Osteocyte (in vitro differentiated cells): Measurements from ENCODE around the gene RB1. TPM values are rescaled to one million over a fixed set of nuclear protein-coding genes. Genes with fewer than 3 reads are reported as not detected.

ENCODE experiments used
- DNase-seq: peaks from one replicate; pipeline ENCODE4 v3.0.0; 2021; ENCODE audit warnings: mixed read lengths; ENCODE audit not compliant: unreplicated experiment; ENCODE audit errors: extremely low spot score
- H3K27ac Mint-ChIP-seq: one replicate; pipeline ENCODE4 v1.8.0; 2021; ENCODE audit warnings: mild to moderate bottlenecking, mixed read lengths; ENCODE audit not compliant: unreplicated experiment
- H3K27me3 Mint-ChIP-seq: one replicate; pipeline ENCODE4 v1.8.0; 2021; ENCODE audit warnings: mixed read lengths; ENCODE audit not compliant: unreplicated experiment
- H3K36me3 Mint-ChIP-seq: one replicate; pipeline ENCODE4 v1.8.0; 2021; ENCODE audit warnings: mixed read lengths; ENCODE audit not compliant: unreplicated experiment
- H3K4me1 Mint-ChIP-seq: one replicate; pipeline ENCODE4 v1.8.0; 2021; ENCODE audit warnings: mixed read lengths; ENCODE audit not compliant: unreplicated experiment
- H3K4me3 Mint-ChIP-seq: one replicate; pipeline ENCODE4 v1.8.0; 2021; ENCODE audit warnings: mild to moderate bottlenecking, moderate library complexity, mixed read lengths; ENCODE audit not compliant: unreplicated experiment
- H3K9me3 Mint-ChIP-seq: one replicate; pipeline ENCODE4 v1.8.0; 2021; ENCODE audit warnings: mixed read lengths; ENCODE audit not compliant: unreplicated experiment
- CTCF ChIP-seq: fragments of 200-600 bp; sonication (generic); IDR thresholded peaks from 2 replicates; pipeline ENCODE4 v1.5.0; 2021; ENCODE audit warnings: antibody characterized with exemption, mild to moderate bottlenecking, moderate library complexity
- total RNA-seq: library from RNA; stranded (reverse); gene quantifications from 2 replicates; pipeline ENCODE4 v1.2.1, GENCODE V29; 2021

RB1 gene
- total RNA-seq, 1 donor from 2014 or later: 42.3 TPM

- H3K4me1 Mint-ChIP-seq: no peaks in the 10 kb centered on the region
- no peak overlapping the region for H3K27ac Mint-ChIP-seq
- no peak overlapping the region for H3K4me3 Mint-ChIP-seq
- H3K36me3 Mint-ChIP-seq: peaks cover 5% of the 10 kb centered on the region
- H3K9me3 Mint-ChIP-seq: no peaks in the 10 kb centered on the region
- TF ChIP-seq CTCF: no peak
- DNase-seq: no peak
- H3K27me3 Mint-ChIP-seq: no peaks in the 10 kb centered on the region
Observed at GRCh38 chr13:48278806-48279205, 24.7 kb upstream of the RB1 start.

GRCh38 chr13:48281556-48281955 lies 22.0 kb upstream of the RB1 start:
- H3K27ac Mint-ChIP-seq: no peak overlapping the region
- no peak overlapping the region for H3K4me3 Mint-ChIP-seq
- no peaks in the 10 kb centered on the region for H3K9me3 Mint-ChIP-seq
- no peak for TF ChIP-seq CTCF
- no peaks in the 10 kb centered on the region for H3K27me3 Mint-ChIP-seq
- no peak for DNase-seq
- no peaks in the 10 kb centered on the region for H3K4me1 Mint-ChIP-seq
- no peaks in the 10 kb centered on the region for H3K36me3 Mint-ChIP-seq

GRCh38 chr13:48291730-48292129 lies 11.8 kb upstream of the RB1 start:
- H3K9me3 Mint-ChIP-seq: no peaks in the 10 kb centered on the region
- no peak for TF ChIP-seq CTCF
- peaks cover 34% of the 10 kb centered on the region for H3K27me3 Mint-ChIP-seq
- no peak overlapping the region for H3K27ac Mint-ChIP-seq
- no peak for DNase-seq
- no peaks in the 10 kb centered on the region for H3K4me1 Mint-ChIP-seq
- H3K4me3 Mint-ChIP-seq: no peak overlapping the region
- no peaks in the 10 kb centered on the region for H3K36me3 Mint-ChIP-seq

- H3K36me3 Mint-ChIP-seq: no peaks in the 10 kb centered on the region
- no peak overlapping the region for H3K27ac Mint-ChIP-seq
- DNase-seq: no peak
- peaks cover 32% of the 10 kb centered on the region for H3K27me3 Mint-ChIP-seq
- no peak overlapping the region for H3K4me3 Mint-ChIP-seq
- no peak for TF ChIP-seq CTCF
- no peaks in the 10 kb centered on the region for H3K4me1 Mint-ChIP-seq
- H3K9me3 Mint-ChIP-seq: no peaks in the 10 kb centered on the region
Observed at GRCh38 chr13:48292650-48293049, 10.9 kb upstream of the RB1 start.

- Mint-ChIP-seq H3K36me3 (no peaks in the 10 kb centered on the region), H3K4me3 (no peak overlapping the region), H3K27ac (no peak overlapping the region), H3K4me1 (no peaks in the 10 kb centered on the region), H3K9me3 (no peaks in the 10 kb centered on the region), H3K27me3 (peaks cover 16% of the 10 kb centered on the region)
- no peak for TF ChIP-seq CTCF
- DNase-seq: no peak
Observed at GRCh38 chr13:48294653-48295052, 8.9 kb upstream of the RB1 start.
